NCI-H2081 treated with DMSO at 0.1 percent for 48 hours (cell line): ENCODE results near the gene UAP1L1.

Experiments used
- DNase-seq: peaks from one replicate; lab custom pipeline; 2025; lab: John Stamatoyannopoulos, UW

The UAP1L1 gene

GRCh38 chr9:137076636-137077009 lies 694 bp upstream of the UAP1L1 start:
- no peak for DNase-seq

- no peak for DNase-seq
Observed at GRCh38 chr9:137077758-137078693, 709 bp downstream of the UAP1L1 start.

GRCh38 chr9:137078701-137079400 lies 1.5 kb downstream of the UAP1L1 start:
- no peak for DNase-seq

GRCh38 chr9:137079401-137079787 lies 2.1 kb downstream of the UAP1L1 start:
- DNase-seq: no peak

GRCh38 chr9:137080260-137081122 lies 3.2 kb downstream of the UAP1L1 start:
- no peak for DNase-seq

- no peak for DNase-seq
Observed at GRCh38 chr9:137082222-137082924, 5.1 kb downstream of the UAP1L1 start.

GRCh38 chr9:137082925-137083290 lies 5.6 kb downstream of the UAP1L1 start:
- no peak for DNase-seq

- no peak for DNase-seq
Observed at GRCh38 chr9:137083394-137084004, 6.2 kb downstream of the UAP1L1 start.

GRCh38 chr9:137084526-137084925 lies 7.2 kb downstream of the UAP1L1 start:
- DNase-seq: no peak

GRCh38 chr9:137085920-137086530 lies 8.7 kb downstream of the UAP1L1 start:
- no peak for DNase-seq

GRCh38 chr9:137086531-137087408 lies 9.5 kb downstream of the UAP1L1 start, which contains the start of gene MAN1B1:
Gene MAN1B1, plus strand, starts transcription at chr9:137086985. Its CDS starts 15 bp downstream, at chr9:137087000.
- DNase-seq: peak; percentile 94

- DNase-seq: no peak
Observed at GRCh38 chr9:137087409-137087925, 10.2 kb downstream of the UAP1L1 start.

- DNase-seq: no peak
Observed at GRCh38 chr9:137088121-137088520, 10.8 kb downstream of the UAP1L1 start.

GRCh38 chr9:137089232-137089947 lies 12.1 kb downstream of the UAP1L1 start:
- no peak for DNase-seq

- DNase-seq: no peak
Observed at GRCh38 chr9:137095664-137096517, 18.6 kb downstream of the UAP1L1 start.

GRCh38 chr9:137096785-137097546 lies 19.6 kb downstream of the UAP1L1 start:
- DNase-seq: no peak
